Measurements from ENCODE around the gene AREG. TPM values are rescaled to one million over a fixed set of nuclear protein-coding genes. Genes with fewer than 3 reads are reported as not detected.

AREG gene
- polyA plus RNA-seq, 1 donor (not counting 4 experiments of a cell fraction or from before 2014, with no cell fraction given) = 1,566 TPM

DNA sequence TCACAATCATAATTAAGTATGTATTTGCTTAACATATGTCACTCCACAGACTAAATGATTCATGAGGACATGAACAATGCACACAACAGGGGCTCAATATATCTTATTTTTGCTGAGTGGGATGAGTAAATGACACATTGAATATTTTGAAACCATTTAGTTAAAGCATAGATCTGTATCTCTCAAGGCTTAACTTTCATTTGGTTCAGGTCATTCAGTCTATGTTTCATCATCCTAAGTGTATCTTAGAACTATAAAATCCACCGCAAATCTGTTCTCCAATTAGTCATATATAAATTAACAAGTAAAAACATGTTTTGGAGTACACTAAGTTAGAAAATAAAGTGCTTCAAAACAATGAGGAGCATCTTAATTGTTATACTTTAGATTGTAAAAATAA, 45.8 kb downstream of the AREG start:
- DNase-seq (ENCODE audit: low read depth, low spot score) = peak; percentile 55

DNA sequence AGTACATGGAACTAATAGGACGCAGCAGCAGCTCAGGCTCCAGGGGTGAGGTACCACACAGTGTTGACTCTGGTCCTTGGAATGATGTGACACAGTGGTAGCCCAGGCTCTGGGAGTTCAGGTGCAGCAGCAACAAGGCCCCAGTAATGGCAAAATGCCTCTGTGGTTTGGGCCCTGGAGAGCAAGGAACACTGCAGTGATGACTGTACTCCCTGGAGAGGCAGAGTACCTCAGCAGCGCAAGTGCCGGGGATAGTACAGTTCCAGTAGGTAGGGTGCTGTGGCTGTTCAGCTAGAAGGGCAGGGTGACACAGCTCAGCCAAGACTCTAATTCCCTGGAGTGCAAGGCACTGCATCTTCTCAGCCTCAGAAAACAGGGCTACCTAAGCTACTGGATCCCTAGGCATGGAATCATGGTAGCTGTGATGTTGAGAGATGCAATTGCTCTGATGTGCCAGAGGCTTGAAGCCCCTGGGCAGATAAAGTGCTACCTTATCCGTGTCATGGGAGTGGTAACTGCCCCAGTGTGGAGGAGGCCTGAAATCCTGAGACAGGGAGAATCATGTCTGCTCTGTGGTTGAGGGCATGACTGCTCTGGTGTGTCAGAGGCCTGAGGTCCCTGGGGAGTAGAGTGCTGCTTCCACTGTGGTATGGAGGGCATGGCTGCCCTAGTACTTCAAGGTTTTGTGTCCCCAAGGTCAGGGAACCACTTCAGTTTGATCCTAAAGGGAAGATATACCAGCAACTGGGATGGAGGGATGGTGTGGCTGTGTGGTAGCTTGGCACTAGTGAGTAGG, 55.2 kb downstream of the AREG start:
- no peak overlapping the region for H3K4me3 ChIP-seq (ENCODE audit: control insufficient read depth in 2 of 3, extremely low read depth in 1 of 3, insufficient read depth in 2 of 3, low read depth in 1 of 3, low read length in 3 of 3)
- TF ChIP-seq, protein P1, sequence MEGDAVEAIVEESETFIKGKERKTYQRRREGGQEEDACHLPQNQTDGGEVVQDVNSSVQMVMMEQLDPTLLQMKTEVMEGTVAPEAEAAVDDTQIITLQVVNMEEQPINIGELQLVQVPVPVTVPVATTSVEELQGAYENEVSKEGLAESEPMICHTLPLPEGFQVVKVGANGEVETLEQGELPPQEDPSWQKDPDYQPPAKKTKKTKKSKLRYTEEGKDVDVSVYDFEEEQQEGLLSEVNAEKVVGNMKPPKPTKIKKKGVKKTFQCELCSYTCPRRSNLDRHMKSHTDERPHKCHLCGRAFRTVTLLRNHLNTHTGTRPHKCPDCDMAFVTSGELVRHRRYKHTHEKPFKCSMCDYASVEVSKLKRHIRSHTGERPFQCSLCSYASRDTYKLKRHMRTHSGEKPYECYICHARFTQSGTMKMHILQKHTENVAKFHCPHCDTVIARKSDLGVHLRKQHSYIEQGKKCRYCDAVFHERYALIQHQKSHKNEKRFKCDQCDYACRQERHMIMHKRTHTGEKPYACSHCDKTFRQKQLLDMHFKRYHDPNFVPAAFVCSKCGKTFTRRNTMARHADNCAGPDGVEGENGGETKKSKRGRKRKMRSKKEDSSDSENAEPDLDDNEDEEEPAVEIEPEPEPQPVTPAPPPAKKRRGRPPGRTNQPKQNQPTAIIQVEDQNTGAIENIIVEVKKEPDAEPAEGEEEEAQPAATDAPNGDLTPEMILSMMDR (optimal IDR thresholded peaks at IDR 0.05 in 1 of 3, IDR thresholded peaks at IDR 0.05 in 1 of 3, conservative IDR thresholded peaks at IDR 0.05 in 1 of 3; ENCODE audit: extremely low read depth in 1 of 3, insufficient read depth in 2 of 3, low read length in 3 of 3) = no peak
- TF ChIP-seq EZH2 (IDR thresholded peaks at IDR 0.05; ENCODE audit: low read length) = no peak
- H3K36me3 ChIP-seq (ENCODE audit: control insufficient read depth in 2 of 2, extremely low read depth in 1 of 2, insufficient read depth in 2 of 2, low read length in 2 of 2) = no peaks in the 10 kb centered on the region
- H4K20me1 ChIP-seq (ENCODE audit: control insufficient read depth, extremely low read depth, insufficient read depth, low read length) = no peaks in the 10 kb centered on the region
- FAIRE-seq = peak; percentile 71
- H3K9ac ChIP-seq (ENCODE audit: control insufficient read depth, extremely low read depth, insufficient read depth, low read length) = no peak overlapping the region
- dilution Hi-C loops (cut with MboI; ENCODE audit: extremely low pct_ligation_motif_present, low sequenced_read_pairs) = no loop called here
- H3K4me1 ChIP-seq (ENCODE audit: control insufficient read depth, extremely low read depth, insufficient read depth, low read length) = peaks cover 37% of the 10 kb centered on the region
- H3K79me2 ChIP-seq (ENCODE audit: control insufficient read depth, insufficient read depth, low read length) = no peaks in the 10 kb centered on the region
- no peak overlapping the region for H3K27ac ChIP-seq (ENCODE audit: control insufficient read depth, insufficient read depth, low read length)
- no peak overlapping the region for H2AFZ ChIP-seq (ENCODE audit: control insufficient read depth, low read length)
- DNase-seq (ENCODE audit: low read depth, low spot score) = no peak
- no peaks in the 10 kb centered on the region for H3K9me3 ChIP-seq (ENCODE audit: control insufficient read depth, low read depth, low read length)
- no peak overlapping the region for H3K4me2 ChIP-seq (ENCODE audit: control insufficient read depth, extremely low read depth, insufficient read depth, low read depth, low read length)
- no peaks in the 10 kb centered on the region for H3K9me1 ChIP-seq (ENCODE audit: control insufficient read depth, extremely low read depth, insufficient read depth, low read length)
- H3K27me3 ChIP-seq (ENCODE audit: control insufficient read depth, extremely low read depth, insufficient read depth, low read length) = no peaks in the 10 kb centered on the region

More for the DNA sequence above, 45.8 kb downstream of the AREG start:
- H4K20me1 ChIP-seq (ENCODE audit: control insufficient read depth, extremely low read depth, insufficient read depth, low read length) = no peaks in the 10 kb centered on the region
- no peaks in the 10 kb centered on the region for H3K9me3 ChIP-seq (ENCODE audit: control insufficient read depth, low read depth, low read length)
- TF ChIP-seq, protein P1 (optimal IDR thresholded peaks at IDR 0.05 in 1 of 3, IDR thresholded peaks at IDR 0.05 in 1 of 3, conservative IDR thresholded peaks at IDR 0.05 in 1 of 3; ENCODE audit: extremely low read depth in 1 of 3, insufficient read depth in 2 of 3, low read length in 3 of 3) = no peak
- no peak for TF ChIP-seq EZH2 (IDR thresholded peaks at IDR 0.05; ENCODE audit: low read length)
- no peak overlapping the region for H2AFZ ChIP-seq (ENCODE audit: control insufficient read depth, low read length)
- no peaks in the 10 kb centered on the region for H3K9me1 ChIP-seq (ENCODE audit: control insufficient read depth, extremely low read depth, insufficient read depth, low read length)
- H3K4me1 ChIP-seq (ENCODE audit: control insufficient read depth, extremely low read depth, insufficient read depth, low read length) = peaks cover 17% of the 10 kb centered on the region
- peak; percentile 84 for FAIRE-seq
- H3K4me3 ChIP-seq (ENCODE audit: control insufficient read depth in 2 of 3, extremely low read depth in 1 of 3, insufficient read depth in 2 of 3, low read depth in 1 of 3, low read length in 3 of 3) = peak overlapping the region in 1 of 3 experiments; percentile 5
- no peaks in the 10 kb centered on the region for H3K27me3 ChIP-seq (ENCODE audit: control insufficient read depth, extremely low read depth, insufficient read depth, low read length)
- peak overlapping the region; percentile 60 for H3K27ac ChIP-seq (ENCODE audit: control insufficient read depth, insufficient read depth, low read length)
- dilution Hi-C loops (cut with MboI; ENCODE audit: extremely low pct_ligation_motif_present, low sequenced_read_pairs) = no loop called here
- no peak overlapping the region for H3K9ac ChIP-seq (ENCODE audit: control insufficient read depth, extremely low read depth, insufficient read depth, low read length)
- H3K36me3 ChIP-seq (ENCODE audit: control insufficient read depth in 2 of 2, extremely low read depth in 1 of 2, insufficient read depth in 2 of 2, low read length in 2 of 2) = no peaks in the 10 kb centered on the region
- H3K4me2 ChIP-seq (ENCODE audit: control insufficient read depth, extremely low read depth, insufficient read depth, low read depth, low read length) = peak overlapping the region; percentile 77
- no peaks in the 10 kb centered on the region for H3K79me2 ChIP-seq (ENCODE audit: control insufficient read depth, insufficient read depth, low read length)
